H54 (cell line): ENCODE data around the gene SMG6.
A peak's percentile ranks its signal among the peaks of the same experiment; 100 is the strongest.

ENCODE experiments used
- DNase-seq: peaks from one replicate; pipeline ENCODE4 v3.0.0; 2011; ENCODE audit warnings: low spot score, mixed read lengths; ENCODE audit not compliant: insufficient read length
- FAIRE-seq: peaks from 3 replicates; lab custom pipeline; 2011; peaks lifted over from hg19 to GRCh38; lab: Jason Lieb, UNC
- POLR2A ChIP-seq: IDR thresholded peaks from 2 replicates; pipeline ENCODE4 v1.6.1; 2011; ENCODE audit warnings: low read depth, mild to moderate bottlenecking, low read length

Gene SMG6

DNA sequence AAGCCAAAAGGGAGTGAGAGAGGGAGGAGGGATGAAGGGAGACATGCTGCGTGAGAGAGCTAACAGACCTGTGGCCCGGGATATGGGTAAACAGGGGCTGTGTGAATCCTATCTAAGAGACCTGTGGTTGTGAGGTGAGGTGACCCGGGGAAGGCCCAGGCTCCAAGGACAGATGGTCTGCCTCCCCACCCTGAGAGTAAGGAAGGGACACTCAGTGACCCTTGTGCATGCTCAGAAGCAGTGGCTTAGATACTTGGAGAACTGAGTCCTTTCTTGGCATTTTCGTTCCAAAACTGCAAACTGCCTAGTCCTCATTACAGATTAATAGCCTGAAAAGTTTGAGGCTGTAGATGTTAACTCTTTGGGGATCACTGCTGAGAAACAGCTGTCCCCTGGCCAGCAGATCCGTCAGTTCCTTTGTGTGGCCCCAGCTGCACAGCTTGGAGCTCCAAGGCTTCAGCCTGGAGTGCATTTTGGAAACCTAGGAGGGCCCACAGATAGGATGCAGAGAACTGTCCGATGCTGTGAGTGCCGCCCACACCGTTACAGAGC lies 121.6 kb downstream of the SMG6 start:
- no peak for TF ChIP-seq POLR2A
- FAIRE-seq (no peak), DNase-seq (no peak)

GRCh38 chr17:2181206-2181896 lies 122.2 kb downstream of the SMG6 start:
- no peak for FAIRE-seq
- DNase-seq, result no peak
- TF ChIP-seq POLR2A, result no peak

GRCh38 chr17:2180768-2181167 lies 122.8 kb downstream of the SMG6 start:
- DNase-seq, result no peak
- no peak for TF ChIP-seq POLR2A
- no peak for FAIRE-seq

DNA sequence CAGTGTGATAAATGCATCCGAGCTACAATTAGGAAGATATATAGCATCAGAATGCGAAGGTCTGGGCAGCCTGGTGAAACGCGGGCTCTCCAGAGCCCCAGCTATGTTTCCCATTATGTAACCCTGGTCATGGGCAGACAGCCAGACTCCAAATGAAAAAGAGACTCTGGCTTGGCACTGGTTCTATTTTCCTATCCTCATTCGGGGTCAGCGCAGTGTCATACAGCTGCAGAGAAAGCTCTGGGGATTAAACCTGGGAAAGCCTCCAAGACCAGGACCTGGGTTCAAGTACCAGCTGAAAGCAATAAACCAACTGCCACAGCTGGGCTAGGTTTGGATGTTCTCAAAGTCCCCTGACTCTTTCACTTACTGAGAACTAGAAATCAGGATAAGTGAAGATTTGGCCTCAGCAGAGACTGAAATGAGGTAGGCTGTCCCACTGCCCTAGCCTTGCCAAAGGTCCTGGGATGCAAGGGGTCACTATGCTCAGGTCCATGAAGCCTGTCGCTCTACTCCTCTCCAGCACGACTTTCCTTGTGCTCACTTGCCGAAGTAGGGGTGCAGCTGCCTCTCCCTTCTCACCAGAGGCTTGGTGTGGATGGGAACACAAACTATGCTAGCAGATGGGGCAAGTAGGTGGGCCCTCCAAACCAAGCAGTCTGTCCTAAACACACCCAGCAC lies 123.8 kb downstream of the SMG6 start:
- no peak for TF ChIP-seq POLR2A
- DNase-seq (no peak), FAIRE-seq (peak; percentile 43)

- no peak for TF ChIP-seq POLR2A
- FAIRE-seq (no peak), DNase-seq (no peak)
These were observed 124.6 kb downstream of the SMG6 start for GRCh38 chr17:2178798-2179501.

DNA sequence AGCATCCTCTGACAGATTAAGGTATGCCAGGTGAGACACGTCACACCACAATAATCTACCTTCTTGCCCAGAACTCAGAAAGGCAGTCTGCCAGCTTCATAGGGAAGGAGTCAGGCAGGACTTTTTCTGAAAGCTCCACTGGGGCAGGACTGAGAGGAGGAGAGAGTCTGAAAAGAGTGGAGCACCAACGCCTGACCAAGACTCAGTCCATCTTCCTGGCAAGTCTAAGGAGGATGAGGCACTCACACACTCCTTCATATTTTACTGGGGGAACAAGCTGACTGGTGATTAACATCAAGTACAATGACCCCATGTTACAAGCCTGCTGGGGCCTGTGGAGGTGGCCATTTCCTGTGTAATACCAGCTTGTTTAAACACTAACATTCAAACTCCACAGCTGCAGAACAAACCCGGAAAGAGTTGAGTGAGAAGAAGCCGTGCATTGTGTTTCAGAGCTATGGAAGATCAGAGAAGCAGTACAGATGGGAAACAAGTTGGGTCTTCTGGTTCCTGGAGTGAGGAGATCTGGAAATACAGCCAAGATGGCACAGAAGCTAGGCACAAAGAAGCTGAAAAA lies 126.3 kb downstream of the SMG6 start:
- TF ChIP-seq POLR2A, result no peak
- DNase-seq (no peak), FAIRE-seq (no peak)

GRCh38 chr17:2176499-2177169 lies 127.0 kb downstream of the SMG6 start:
- TF ChIP-seq POLR2A, result no peak
- no peak for FAIRE-seq
- no peak for DNase-seq

DNA sequence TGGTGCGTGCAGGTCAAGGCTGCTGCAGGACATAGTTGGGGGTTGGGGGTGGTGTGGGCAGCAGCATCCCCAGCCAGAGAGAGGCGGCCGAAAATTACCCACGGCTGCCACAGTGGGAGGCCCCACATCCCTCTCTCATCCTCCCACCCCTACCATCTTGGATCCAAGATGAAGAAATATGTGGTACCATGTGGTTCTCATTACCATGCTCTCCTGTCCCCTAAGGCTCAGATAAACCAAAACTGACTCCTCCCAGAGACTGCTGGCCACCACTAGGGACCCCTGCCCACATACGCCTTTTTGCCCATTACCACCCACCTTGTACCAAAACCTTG lies 128.3 kb downstream of the SMG6 start:
- FAIRE-seq (no peak), DNase-seq (no peak)
- no peak for TF ChIP-seq POLR2A

GRCh38 chr17:2174468-2175293 lies 128.9 kb downstream of the SMG6 start:
- FAIRE-seq, result no peak
- no peak for TF ChIP-seq POLR2A
- DNase-seq, result no peak

DNA sequence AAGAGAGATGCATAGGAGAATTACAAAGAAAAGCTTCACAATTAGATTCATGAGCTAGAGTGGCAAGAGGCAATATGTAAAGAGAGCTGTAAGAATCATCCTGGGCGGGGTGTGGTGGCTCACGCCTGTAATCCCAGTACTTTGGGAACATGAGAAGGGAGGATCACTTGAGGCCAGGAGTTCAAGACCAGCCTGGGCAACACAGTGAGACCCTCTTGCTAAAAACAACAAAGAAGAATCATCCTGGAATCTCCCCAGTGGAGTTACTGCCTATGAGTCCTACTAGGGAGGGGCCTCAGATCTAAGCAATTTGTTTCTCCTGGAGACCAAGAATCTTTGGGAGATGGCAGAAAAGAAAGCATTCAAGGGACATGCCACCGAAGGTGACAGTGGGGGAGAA lies 129.6 kb downstream of the SMG6 start:
- DNase-seq (no peak), FAIRE-seq (no peak)
- TF ChIP-seq POLR2A, result no peak

- no peak for TF ChIP-seq POLR2A
- FAIRE-seq, result no peak
These were observed 130.6 kb downstream of the SMG6 start for GRCh38 chr17:2172999-2173398.

DNA sequence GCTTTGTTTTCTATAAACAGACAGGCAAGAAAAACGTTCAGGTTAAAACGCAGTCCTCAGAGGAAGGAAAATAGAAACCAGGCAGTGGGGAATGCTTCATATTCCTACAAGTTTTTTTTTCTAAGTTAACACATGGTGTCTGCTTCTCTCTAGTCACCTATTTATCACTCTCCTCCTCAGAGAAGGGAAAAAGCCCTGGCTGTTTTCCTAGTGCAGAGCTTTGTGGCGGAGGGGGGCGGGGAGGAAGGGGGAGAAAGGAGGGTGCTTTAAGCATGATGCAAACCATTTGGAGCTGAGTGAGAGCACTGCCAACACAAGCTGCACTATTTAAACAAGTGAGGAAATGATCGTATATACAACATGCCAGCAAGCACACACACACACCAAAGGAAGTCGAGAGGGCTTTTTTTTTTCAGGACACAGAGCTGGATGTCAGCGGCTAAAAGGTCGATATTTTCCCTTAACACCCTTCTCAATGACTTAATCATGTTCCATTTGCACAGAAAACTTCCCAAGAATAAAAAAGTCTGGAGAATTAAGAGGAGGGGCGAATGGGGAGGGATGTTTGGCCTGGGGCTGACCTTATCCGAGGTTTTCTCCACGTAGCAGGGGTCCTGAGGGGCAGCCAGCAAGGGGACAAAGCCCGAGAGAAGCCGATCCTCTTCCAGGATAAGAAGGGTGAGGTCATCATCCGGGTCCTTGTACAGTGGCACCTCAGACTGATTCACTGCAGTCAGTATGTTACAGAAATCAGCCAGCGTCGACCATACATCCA lies 131.3 kb downstream of the SMG6 start:
- no peak for TF ChIP-seq POLR2A
- DNase-seq, result peak; percentile 63
- FAIRE-seq, result no peak

More at GRCh38 chr17:2172999-2173398, 130.6 kb downstream of the SMG6 start:
- no peak for DNase-seq

- no peak for FAIRE-seq
- DNase-seq, result no peak
- no peak for TF ChIP-seq POLR2A
These were observed 131.9 kb downstream of the SMG6 start for GRCh38 chr17:2171702-2172076.
